ENCODE results near the gene CLDN19. TPM values are rescaled to one million over a fixed set of nuclear protein-coding genes. Genes with fewer than 3 reads are reported as not detected.

CLDN19 gene
- not detected for total RNA-seq
- polyA plus RNA-seq = under 1 TPM in 1 of 2 donors, not detected in 1; 0.06 TPM
- long read RNA-seq, donor 1 = 0 reads
- long read RNA-seq, donor 2 = 0 reads
- long read RNA-seq, donor 3 = 0 reads

GRCh38 chr1:42739753-42740700, at the start of gene CLDN19:
Gene CLDN19 (minus strand): TSS chr1:42740236. CDS start chr1:42740063, 173 bp downstream.
- Histone ChIP-seq H3K4me1 (peaks cover 0 to 15% (median 0%) of the 10 kb centered on the region in 9 donors), H3K27ac (no peak within 1 kb of the TSS), H3K4me3 (no peak within 1 kb of the TSS), H3K36me3 (no peaks in the 10 kb centered on the region), H3K27me3 (no peaks in the 10 kb centered on the region), H3K9me3 (no peaks in the 10 kb centered on the region)
- no peak for DNase-seq
- WGBS, 2 donors = 65 to 67% methylated on average over 27 of the region's 27 CpGs
- no peak for TF ChIP-seq CTCF (IDR thresholded peaks at IDR 0.05)
- ATAC-seq = no peak
- intact Hi-C loops (cut with DNase I) = loop anchor here in 3 of 10 donors (10.0 kb wide), 3 partner anchors 395 to 595 kb away; partner anchors contain the start of gene GUCA2B (in 1 of the 3)

GRCh38 chr1:42788021-42788420, 48.0 kb upstream of the CLDN19 start:
- no peak for DNase-seq
- H3K4me3 ChIP-seq = no peak overlapping the region
- ATAC-seq = no peak
- peaks cover 4 to 20% (median 14%) of the 10 kb centered on the region in 9 donors for H3K4me1 ChIP-seq
- TF ChIP-seq CTCF (IDR thresholded peaks at IDR 0.05) = no peak
- intact Hi-C loops (cut with DNase I) = loop anchor here in 1 of 10 donors (10.0 kb wide), 1 partner anchor 287 kb away; no protein-coding TSS in a partner anchor
- H3K36me3 ChIP-seq = peaks cover 0 to 6% (median 0%) of the 10 kb centered on the region in 9 donors
- H3K9me3 ChIP-seq = no peaks in the 10 kb centered on the region
- 97 to 100% methylated on average over 1 of the region's 1 CpG for WGBS, 2 donors
- no peak overlapping the region for H3K27ac ChIP-seq
- peaks cover 0 to 11% (median 0%) of the 10 kb centered on the region in 7 donors for H3K27me3 ChIP-seq

- intact Hi-C loops (cut with DNase I) = loop anchor here in 1 of 10 donors (10.0 kb wide), 1 partner anchor 289 kb away; no protein-coding TSS in a partner anchor
- ATAC-seq = peak; percentile 4 to 58 (median 25)
- peaks cover 0 to 25% (median 0%) of the 10 kb centered on the region in 9 donors for H3K36me3 ChIP-seq
Observed at GRCh38 chr1:42786097-42786496, 46.1 kb upstream of the CLDN19 start.

More at GRCh38 chr1:42786097-42786496, 46.1 kb upstream of the CLDN19 start:
- no peak for DNase-seq
- no peak for TF ChIP-seq CTCF (IDR thresholded peaks at IDR 0.05)
- H3K9me3 ChIP-seq = no peaks in the 10 kb centered on the region
- WGBS, 2 donors = 74 to 81% methylated on average over 5 of the region's 5 CpGs
- peaks cover 0 to 11% (median 0%) of the 10 kb centered on the region in 7 donors for H3K27me3 ChIP-seq
- H3K27ac ChIP-seq = no peak overlapping the region
- H3K4me1 ChIP-seq = peaks cover 4 to 20% (median 14%) of the 10 kb centered on the region in 9 donors
- no peak overlapping the region for H3K4me3 ChIP-seq
